Upper lobe of left lung (tissue), 4 donors: ENCODE data around the gene TNFAIP2.
"Not testable (repeated sequence)": the region's sequence is repeated elsewhere in the genome, so short reads cannot be mapped to it uniquely, and the experiment has no call there.

Source experiments
- CTCF ChIP-seq, 6 experiments: fragments of 450-650 bp in 4 of 6; fragments of 200-600 bp in 2 of 6; sonication (generic) in 2 of 6; IDR thresholded peaks; one replicate each; pipeline ENCODE4 v1.5.1; 2016 to 2019; ENCODE audit warnings: antibody characterized with exemption in 6 of 6
- EP300 ChIP-seq, 4 donors: sonication (generic); formaldehyde crosslinking; IDR thresholded peaks; one replicate each; pipeline ENCODE4 v1.5.1; 2017; ENCODE audit warnings: antibody characterized with exemption in 4 of 4, control low read depth in 2 of 4

- TF ChIP-seq CTCF, EP300 (IDR thresholded peaks at IDR 0.05): not testable (repeated sequence)
Observed at GRCh38 chr14:103176176-103176575, 52.9 kb downstream of the TNFAIP2 start.
